Loucy (cell line): ENCODE results near the gene RCAN2.

Experiments
- H2AFZ ChIP-seq: fragments of 200-600 bp; sonication (generic); 2 replicates; pipeline ENCODE4 v1.6.0; 2016; ENCODE audit warnings: antibody characterized with exemption, mild to moderate bottlenecking, low read length, moderate library complexity
- H3F3A ChIP-seq: fragments of 200-600 bp; 2 replicates; pipeline ENCODE4 v1.6.0; 2016; ENCODE audit warnings: antibody characterized with exemption, low read depth, mild to moderate bottlenecking
- H3K27me3 ChIP-seq: fragments of 200-600 bp; sonication (generic); 2 replicates; pipeline ENCODE4 v1.6.1; 2014; ENCODE audit warnings: low read length, mild to moderate bottlenecking; ENCODE audit not compliant: insufficient read depth, poor library complexity, severe bottlenecking
- H3K36me3 ChIP-seq: fragments of 200-600 bp; sonication (generic); 2 replicates; pipeline ENCODE4 v1.6.1; 2016; ENCODE audit warnings: low read length; ENCODE audit not compliant: insufficient read depth
- H3K4me1 ChIP-seq: fragments of 200-600 bp; sonication (generic); 2 replicates; pipeline ENCODE4 v1.5.1; 2014; ENCODE audit warnings: low read length, mild to moderate bottlenecking; ENCODE audit not compliant: insufficient read depth, poor library complexity, severe bottlenecking
- H3K4me2 ChIP-seq: fragments of 200-600 bp; sonication (generic); 2 replicates; pipeline ENCODE4 v1.6.0; 2014; ENCODE audit warnings: antibody characterized with exemption, low read length, low read depth, mild to moderate bottlenecking; ENCODE audit not compliant: poor library complexity, severe bottlenecking
- H3K4me3 ChIP-seq: fragments of 200-600 bp; sonication (generic); 2 replicates; pipeline ENCODE4 v1.5.1; 2014; ENCODE audit warnings: low read length, mild to moderate bottlenecking, mixed read lengths; ENCODE audit not compliant: poor library complexity, severe bottlenecking
- H3K79me2 ChIP-seq: fragments of 200-600 bp; sonication (generic); 2 replicates; pipeline ENCODE4 v1.6.1; 2014; ENCODE audit warnings: low read length; ENCODE audit not compliant: insufficient read depth
- H3K9ac ChIP-seq: fragments of 200-600 bp; sonication (generic); 2 replicates; pipeline ENCODE4 v1.6.0; 2014; ENCODE audit warnings: mild to moderate bottlenecking, low read depth, low read length, moderate library complexity; ENCODE audit not compliant: poor library complexity, severe bottlenecking
- H3K9me2 ChIP-seq: fragments of 200-600 bp; sonication (generic); replicated peaks from 2 replicates; pipeline ENCODE4 v1.6.1; 2016; ENCODE audit warnings: low read depth, low read length, mixed read lengths
- H3K9me3 ChIP-seq: fragments of 200-600 bp; sonication (generic); 2 replicates; pipeline ENCODE4 v1.6.1; 2014; ENCODE audit warnings: mild to moderate bottlenecking, antibody characterized with exemption, low read length, low read depth; ENCODE audit not compliant: insufficient read depth
- H4K20me1 ChIP-seq: fragments of 200-600 bp; sonication (generic); 2 replicates; pipeline ENCODE4 v1.6.0; 2014; ENCODE audit warnings: antibody characterized with exemption, low read length, mild to moderate bottlenecking; ENCODE audit not compliant: insufficient read depth, poor library complexity, severe bottlenecking
- CTCF ChIP-seq: fragments of 200-600 bp; sonication (generic); conservative IDR thresholded peaks from 2 replicates; pipeline ENCODE4 v1.5.1; 2014; ENCODE audit warnings: mild to moderate bottlenecking, antibody characterized with exemption, low read length
- EZH2phosphoT487 ChIP-seq: fragments of 200-600 bp; IDR thresholded peaks from 2 replicates; pipeline ENCODE4 v1.6.1; 2018; ENCODE audit warnings: antibody characterized with exemption, mild to moderate bottlenecking, moderate library complexity, borderline replicate concordance

RCAN2 gene

GRCh38 chr6:46453741-46454316 is 37.4 kb downstream of the RCAN2 start:
- no peak overlapping the region for H3K9ac ChIP-seq
- no peaks in the 10 kb centered on the region for H3K79me2 ChIP-seq
- H3F3A ChIP-seq: no peaks in the 10 kb centered on the region
- no peak overlapping the region for H3K4me2 ChIP-seq
- H3K36me3 ChIP-seq: no peaks in the 10 kb centered on the region
- no peak overlapping the region for H3K4me3 ChIP-seq
- H3K4me1 ChIP-seq: no peaks in the 10 kb centered on the region
- H3K9me3 ChIP-seq: no peaks in the 10 kb centered on the region
- H3K27me3 ChIP-seq: no peaks in the 10 kb centered on the region
- no peaks in the 10 kb centered on the region for H4K20me1 ChIP-seq
- no peak overlapping the region for H2AFZ ChIP-seq
- no peaks in the 10 kb centered on the region for H3K9me2 ChIP-seq
- TF ChIP-seq CTCF (no peak), EZH2phosphoT487 (no peak)

DNA sequence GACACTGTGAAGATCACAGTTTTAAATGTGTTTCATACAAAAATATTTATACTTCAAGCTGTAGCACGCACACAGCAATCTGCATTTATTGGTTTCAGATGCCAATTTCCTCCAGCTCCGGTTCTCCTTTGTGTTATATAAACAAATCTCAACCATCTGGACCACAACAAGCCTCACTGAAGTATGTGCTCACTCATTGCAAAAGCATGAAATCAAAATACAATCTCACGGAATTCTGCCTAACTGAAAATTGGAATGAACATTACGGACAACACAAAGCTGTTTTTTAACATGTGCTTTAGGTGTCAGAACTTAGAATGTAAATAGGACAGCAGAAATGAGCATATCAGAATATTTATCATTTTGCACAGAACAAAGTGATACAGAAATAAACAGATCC is 38.0 kb downstream of the RCAN2 start:
- Histone ChIP-seq H4K20me1 (no peaks in the 10 kb centered on the region), H2AFZ (no peak overlapping the region), H3K27me3 (no peaks in the 10 kb centered on the region), H3K36me3 (no peaks in the 10 kb centered on the region), H3K79me2 (no peaks in the 10 kb centered on the region), H3K4me1 (no peaks in the 10 kb centered on the region), H3F3A (no peaks in the 10 kb centered on the region), H3K4me3 (no peak overlapping the region), H3K9me2 (no peaks in the 10 kb centered on the region), H3K9me3 (no peaks in the 10 kb centered on the region), H3K4me2 (no peak overlapping the region), H3K9ac (no peak overlapping the region)
- no peak for TF ChIP-seq EZH2phosphoT487

- H3K27me3 ChIP-seq: no peaks in the 10 kb centered on the region
- no peaks in the 10 kb centered on the region for H3K79me2 ChIP-seq
- no peaks in the 10 kb centered on the region for H4K20me1 ChIP-seq
- H2AFZ ChIP-seq: no peak overlapping the region
- H3K36me3 ChIP-seq: no peaks in the 10 kb centered on the region
- no peak overlapping the region for H3K4me3 ChIP-seq
- no peak overlapping the region for H3K4me2 ChIP-seq
- H3K4me1 ChIP-seq: no peaks in the 10 kb centered on the region
- H3K9me3 ChIP-seq: no peaks in the 10 kb centered on the region
- no peaks in the 10 kb centered on the region for H3K9me2 ChIP-seq
- no peak overlapping the region for H3K9ac ChIP-seq
- H3F3A ChIP-seq: no peaks in the 10 kb centered on the region
- no peak for TF ChIP-seq EZH2phosphoT487
- TF ChIP-seq CTCF: no peak
Observed at GRCh38 chr6:46452312-46452917, 38.8 kb downstream of the RCAN2 start.

DNA sequence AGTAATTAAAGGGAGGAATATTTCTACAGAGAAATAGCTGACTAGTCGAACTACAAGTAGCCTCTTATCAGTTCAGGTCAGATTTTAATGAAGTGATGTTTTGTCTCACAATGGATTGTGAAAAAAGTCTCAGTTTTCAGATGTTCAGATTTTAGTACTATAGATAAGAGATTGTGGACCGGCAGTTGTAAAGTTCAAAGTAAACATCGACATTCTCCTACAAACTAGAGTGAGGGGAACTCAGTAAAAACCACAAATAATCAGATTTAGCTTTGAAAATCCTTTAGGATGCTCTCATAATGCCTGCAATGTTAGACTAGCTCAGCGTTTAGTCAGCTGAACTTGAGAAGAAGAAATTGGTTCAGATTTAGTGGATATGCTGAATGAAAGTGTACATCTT is 39.9 kb downstream of the RCAN2 start:
- Histone ChIP-seq H3K79me2 (no peaks in the 10 kb centered on the region), H4K20me1 (no peaks in the 10 kb centered on the region), H2AFZ (no peak overlapping the region), H3K27me3 (no peaks in the 10 kb centered on the region), H3K36me3 (no peaks in the 10 kb centered on the region), H3K9me3 (no peaks in the 10 kb centered on the region), H3F3A (no peaks in the 10 kb centered on the region), H3K9ac (no peak overlapping the region), H3K4me1 (no peaks in the 10 kb centered on the region), H3K9me2 (no peaks in the 10 kb centered on the region), H3K4me2 (no peak overlapping the region), H3K4me3 (no peak overlapping the region)
- TF ChIP-seq EZH2phosphoT487: no peak
- TF ChIP-seq CTCF: no peak
